Activated CD8-positive, alpha-beta T cell treated with anti-CD3 and anti-CD28 coated beads, Interleukin-2, amount 10 ng/mL, durations not matched to agents 7 days and 5 days (primary cell): Measurements from ENCODE around the gene IL2RA. TPM values are rescaled to one million over a fixed set of nuclear protein-coding genes. Genes with fewer than 3 reads are reported as not detected.

Experiments used
- ATAC-seq: fragments of 150-1000 bp; cut with Tn5 transposase; one replicate; pipeline ENCODE4 v1.10.0; 2021; ENCODE audit warnings: moderate library complexity
- CTCF ChIA-PET: fragments of 350-600 bp; sonication (Branson Sonifier 250); formaldehyde crosslinking; loops from one replicate; lab custom pipeline; 2021; ENCODE audit warnings: antibody characterized with exemption; lab: Charles Lee
- POLR2A ChIA-PET: fragments of 350-600 bp; sonication (Branson Sonifier 250); formaldehyde crosslinking; loops from one replicate; lab custom pipeline; 2021; ENCODE audit warnings: antibody characterized with exemption; lab: Charles Lee
- DNase-seq: peaks from one replicate; pipeline ENCODE4 v3.0.0-alpha.2; 2020
- H3K27ac Mint-ChIP-seq: one replicate; pipeline ENCODE4 v1.8.0; 2021; ENCODE audit warnings: mild to moderate bottlenecking, mixed read lengths
- H3K27me3 Mint-ChIP-seq: one replicate; pipeline ENCODE4 v1.8.0; 2021; ENCODE audit warnings: low read depth, mixed read lengths
- H3K36me3 Mint-ChIP-seq: one replicate; pipeline ENCODE4 v1.8.0; 2021; ENCODE audit warnings: low read depth, mixed read lengths
- H3K4me1 Mint-ChIP-seq: one replicate; pipeline ENCODE4 v1.8.0; 2021; ENCODE audit warnings: low read depth, mixed read lengths
- H3K4me3 Mint-ChIP-seq: one replicate; pipeline ENCODE4 v1.8.0; 2021; ENCODE audit warnings: mild to moderate bottlenecking, mixed read lengths
- H3K9me3 Mint-ChIP-seq: one replicate; pipeline ENCODE4 v1.8.0; 2022; ENCODE audit warnings: mixed read lengths; ENCODE audit not compliant: insufficient read depth
- total RNA-seq, 2 experiments: library from RNA; stranded (reverse); gene quantifications; one replicate each; pipeline ENCODE4 v1.2.3, GENCODE V29; 2021

Gene IL2RA
- total RNA-seq, 2 experiments from 2014 or later = 174 to 177 TPM

DNA sequence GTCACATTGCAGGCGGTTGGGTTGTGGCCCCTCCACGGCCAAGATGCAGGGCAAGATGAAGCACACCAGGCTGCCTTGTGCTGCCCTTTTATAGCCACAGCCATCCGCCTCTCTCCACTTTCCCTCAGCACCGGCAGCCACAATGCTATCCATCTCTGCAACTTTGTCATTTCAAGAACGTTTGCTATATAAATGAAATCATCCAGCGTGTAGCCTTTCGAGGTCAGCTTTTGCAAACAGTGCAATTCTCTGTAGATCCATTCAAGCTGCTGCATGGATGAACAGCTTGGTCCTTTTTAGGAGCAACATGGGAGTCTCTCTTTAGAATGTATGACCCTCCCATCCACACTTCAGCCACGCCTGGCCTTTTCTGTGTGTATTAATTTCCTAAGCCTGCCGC is 78.4 kb downstream of the IL2RA start:
- ChIA-PET CTCF (no interaction called here), POLR2A (no interaction called here)
- DNase-seq (no peak), ATAC-seq (no peak)
- H3K27me3 Mint-ChIP-seq = peaks cover 15% of the 10 kb centered on the region
- H3K36me3 Mint-ChIP-seq = no peaks in the 10 kb centered on the region
- no peak overlapping the region for H3K4me3 Mint-ChIP-seq
- H3K9me3 Mint-ChIP-seq = no peaks in the 10 kb centered on the region
- peaks cover 17% of the 10 kb centered on the region for H3K4me1 Mint-ChIP-seq
- no peak overlapping the region for H3K27ac Mint-ChIP-seq

GRCh38 chr10:5981529-5981928 is 80.6 kb downstream of the IL2RA start:
- ATAC-seq = no peak
- peaks cover 13% of the 10 kb centered on the region for H3K27me3 Mint-ChIP-seq
- ChIA-PET CTCF (interaction anchor here (0.8 to 1.3 kb wide), 3 partner anchors 32 to 105 kb away, joined by 3 to 7 read pairs (median 3); no protein-coding TSS in a partner anchor), POLR2A (interaction anchor here (0.6 kb wide), 1 partner anchor 32 kb away, joined by 3 read pairs; no protein-coding TSS in a partner anchor)
- peaks cover under 1% of the 10 kb centered on the region for H3K36me3 Mint-ChIP-seq
- H3K27ac Mint-ChIP-seq = no peak overlapping the region
- DNase-seq = no peak
- no peak overlapping the region for H3K4me3 Mint-ChIP-seq
- H3K4me1 Mint-ChIP-seq = peaks cover 6% of the 10 kb centered on the region
- no peaks in the 10 kb centered on the region for H3K9me3 Mint-ChIP-seq

GRCh38 chr10:5978230-5978489 is 84.0 kb downstream of the IL2RA start:
- DNase-seq (no peak), ATAC-seq (no peak)
- CTCF ChIA-PET = interaction anchor here (1.3 to 3.8 kb wide), 4 partner anchors 10 to 109 kb away, joined by 3 to 22 read pairs (median 8); no protein-coding TSS in a partner anchor
- Mint-ChIP-seq H3K4me3 (peak overlapping the region; percentile 97), H3K36me3 (peaks cover 15% of the 10 kb centered on the region), H3K4me1 (peaks cover 22% of the 10 kb centered on the region), H3K9me3 (no peaks in the 10 kb centered on the region), H3K27ac (peak overlapping the region; percentile 93), H3K27me3 (peaks cover 5% of the 10 kb centered on the region)
- POLR2A ChIA-PET = interaction anchor here (1.5 to 3.4 kb wide), 6 partner anchors 9 to 285 kb away, joined by 4 to 11 read pairs (median 6); partner anchors contain the start of genes ANKRD16, FBH1 and GDI2

- Mint-ChIP-seq H3K36me3 (peaks cover 16% of the 10 kb centered on the region), H3K4me1 (peaks cover 26% of the 10 kb centered on the region), H3K27ac (peak within 1 kb of the TSS; percentile 98), H3K9me3 (no peaks in the 10 kb centered on the region), H3K27me3 (peaks cover 5% of the 10 kb centered on the region), H3K4me3 (peak within 1 kb of the TSS; percentile 97)
- CTCF ChIA-PET = interaction anchor here (1.2 to 3.8 kb wide), 10 partner anchors 11 to 238 kb away, joined by 3 to 22 read pairs (median 7); partner anchors contain the start of genes ANKRD16 and FBH1
- ATAC-seq (peak; percentile 87), DNase-seq (peak; percentile 93)
- POLR2A ChIA-PET = interaction anchor here (0.8 to 3.4 kb wide), 15 partner anchors 10 to 293 kb away, joined by 3 to 18 read pairs (median 6); partner anchors contain the start of genes ANKRD16, FBH1 and GDI2
Measured at GRCh38 chr10:5977471-5978229, 84.5 kb downstream of the IL2RA start, which contains the start of gene IL15RA. TSS of gene IL15RA (minus strand) at chr10:5977543. CDS start at chr10:5977492, 51 bp downstream.

DNA sequence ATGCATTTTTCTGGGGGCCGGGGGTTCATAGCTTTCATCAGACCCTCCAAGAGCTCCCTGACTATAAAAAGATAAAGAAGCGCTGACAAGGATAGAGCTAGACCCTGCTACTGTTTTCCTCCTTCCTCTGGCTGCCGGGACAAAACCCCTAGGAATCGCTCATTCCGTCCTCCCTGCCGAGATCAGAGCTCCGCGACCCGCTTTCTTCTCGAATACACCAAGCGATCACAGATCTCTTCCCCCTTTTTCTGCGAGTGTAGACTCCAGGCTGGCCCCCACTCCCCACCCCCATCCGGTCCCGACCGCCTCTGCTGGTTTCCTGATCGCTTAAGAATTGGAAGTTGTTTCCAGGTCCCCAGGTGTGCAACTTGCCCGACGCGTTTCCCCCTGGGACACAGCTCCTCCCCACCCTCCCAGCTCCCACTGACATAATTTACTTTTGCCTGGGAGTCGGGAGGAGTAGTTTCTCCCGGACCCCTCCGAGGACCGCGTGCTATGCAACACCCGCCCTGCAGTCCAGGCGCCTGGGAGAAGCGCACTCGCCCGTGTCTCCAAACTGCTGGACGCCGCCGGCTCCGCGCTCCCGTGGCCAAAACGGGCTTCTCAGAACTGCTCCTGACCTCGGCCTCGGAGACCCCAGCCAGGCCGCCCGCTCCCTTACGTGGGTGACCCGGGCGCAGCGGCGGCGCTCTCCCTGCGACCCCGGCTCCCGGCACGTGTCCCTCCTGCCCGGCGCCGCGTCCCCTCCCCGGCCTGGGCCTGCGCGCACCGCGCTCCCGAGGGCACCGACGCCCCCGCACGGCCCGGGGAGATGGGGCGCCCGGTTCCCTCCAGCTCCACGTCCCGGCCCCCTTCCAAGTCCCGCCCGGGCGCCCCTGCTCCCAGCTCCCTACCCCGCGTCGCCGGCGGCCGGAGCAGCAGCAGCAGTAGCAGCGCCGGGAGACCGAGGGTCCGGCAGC is 85.4 kb downstream of the IL2RA start:
- H3K27me3 Mint-ChIP-seq = peaks cover 3% of the 10 kb centered on the region
- peak overlapping the region; percentile 97 for H3K4me3 Mint-ChIP-seq
- peak overlapping the region; percentile 98 for H3K27ac Mint-ChIP-seq
- H3K4me1 Mint-ChIP-seq = peaks cover 30% of the 10 kb centered on the region
- H3K36me3 Mint-ChIP-seq = peaks cover 16% of the 10 kb centered on the region
- no peaks in the 10 kb centered on the region for H3K9me3 Mint-ChIP-seq
- ChIA-PET CTCF (interaction anchor here (0.7 to 3.8 kb wide), 15 partner anchors 11 to 237 kb away, joined by 3 to 22 read pairs (median 4); partner anchors contain the start of genes ANKRD16, FBH1 and GDI2), POLR2A (interaction anchor here (0.7 to 3.4 kb wide), 25 partner anchors 11 to 617 kb away, joined by 3 to 18 read pairs (median 4); partner anchors contain the start of genes ANKRD16, FBH1 and GDI2)
- DNase-seq = peak; percentile 68
- ATAC-seq = peak; percentile 28

- ChIA-PET CTCF (interaction anchor here (0.7 to 3.8 kb wide), 14 partner anchors 12 to 162 kb away, joined by 3 to 22 read pairs (median 5); partner anchors contain the start of genes ANKRD16, FBH1 and GDI2), POLR2A (interaction anchor here (0.7 to 3.4 kb wide), 22 partner anchors 12 to 617 kb away, joined by 3 to 18 read pairs (median 4); partner anchors contain the start of genes ANKRD16, FBH1 and GDI2)
- Mint-ChIP-seq H3K4me3 (peak overlapping the region; percentile 97), H3K27me3 (no peaks in the 10 kb centered on the region), H3K4me1 (peaks cover 40% of the 10 kb centered on the region), H3K9me3 (no peaks in the 10 kb centered on the region), H3K36me3 (peaks cover 18% of the 10 kb centered on the region), H3K27ac (peak overlapping the region; percentile 98)
- ATAC-seq (peak; percentile 58), DNase-seq (peak; percentile 79)
Measured at GRCh38 chr10:5975641-5976473, 86.3 kb downstream of the IL2RA start.

GRCh38 chr10:5973069-5973468 is 89.1 kb downstream of the IL2RA start:
- ATAC-seq = no peak
- POLR2A ChIA-PET = no interaction called here
- Mint-ChIP-seq H3K36me3 (peaks cover 24% of the 10 kb centered on the region), H3K9me3 (no peaks in the 10 kb centered on the region), H3K4me1 (peaks cover 44% of the 10 kb centered on the region), H3K27me3 (no peaks in the 10 kb centered on the region), H3K4me3 (no peak overlapping the region), H3K27ac (no peak overlapping the region)
- CTCF ChIA-PET = interaction anchor here (2.0 kb wide), 1 partner anchor 113 kb away, joined by 6 read pairs; no protein-coding TSS in a partner anchor
- DNase-seq = no peak

GRCh38 chr10:5971886-5972285 is 90.3 kb downstream of the IL2RA start:
- DNase-seq = peak; percentile 11
- Mint-ChIP-seq H3K27ac (peak overlapping the region; percentile 73), H3K4me1 (peaks cover 44% of the 10 kb centered on the region), H3K9me3 (no peaks in the 10 kb centered on the region), H3K27me3 (no peaks in the 10 kb centered on the region), H3K36me3 (peaks cover 31% of the 10 kb centered on the region), H3K4me3 (no peak overlapping the region)
- CTCF ChIA-PET = interaction anchor here (0.9 to 1.4 kb wide), 3 partner anchors 42 to 98 kb away, joined by 3 to 5 read pairs (median 3); no protein-coding TSS in a partner anchor
- ATAC-seq = no peak
- POLR2A ChIA-PET = interaction anchor here (0.5 kb wide), 1 partner anchor 36 kb away, joined by 3 read pairs; no protein-coding TSS in a partner anchor

DNA sequence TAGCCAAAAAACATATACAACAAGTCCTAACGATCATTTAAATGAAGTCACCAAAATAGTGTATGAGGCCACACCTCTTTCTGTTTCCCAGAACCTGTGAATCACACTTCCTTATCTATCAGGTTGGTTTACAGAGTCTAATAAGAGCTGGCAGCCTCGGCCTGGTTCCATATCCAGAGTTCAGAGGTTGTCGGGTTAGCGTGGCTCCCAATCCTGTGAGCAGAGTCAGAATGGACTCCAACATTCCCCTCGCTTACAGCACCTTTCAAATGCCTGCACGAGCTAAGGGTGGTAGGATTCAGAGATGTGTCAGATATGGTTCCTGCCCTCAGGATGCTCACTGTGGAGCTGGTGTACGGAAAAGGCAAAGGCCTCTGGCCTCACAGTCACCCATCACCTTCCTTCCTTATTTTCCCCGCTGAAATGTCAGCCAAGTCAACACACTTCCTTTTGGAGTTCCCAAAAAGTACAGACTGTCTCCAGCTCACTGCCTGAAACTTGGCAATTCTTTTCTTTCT is 90.8 kb downstream of the IL2RA start:
- POLR2A ChIA-PET = interaction anchor here (0.5 kb wide), 1 partner anchor 36 kb away, joined by 3 read pairs; no protein-coding TSS in a partner anchor
- no peaks in the 10 kb centered on the region for H3K9me3 Mint-ChIP-seq

DNA sequence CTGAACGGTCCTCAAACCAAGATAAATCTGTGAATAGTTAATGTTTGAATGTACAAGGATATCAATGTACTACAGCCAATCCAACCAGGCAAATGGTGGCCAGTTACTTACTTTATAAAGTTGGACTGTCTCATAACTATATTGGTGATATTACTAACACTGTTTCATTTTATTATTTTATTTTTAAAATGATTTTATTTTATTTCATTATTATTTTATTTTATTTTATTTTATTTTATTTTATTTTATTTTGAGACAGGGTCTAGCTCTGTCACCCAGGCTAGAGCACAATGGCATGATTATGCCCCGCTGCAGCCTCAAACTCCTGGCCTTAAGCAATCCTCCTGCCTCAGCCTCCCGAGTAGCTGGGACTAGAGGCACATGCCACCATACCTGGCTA is 91.6 kb downstream of the IL2RA start:
- no peak overlapping the region for H3K27ac Mint-ChIP-seq
- H3K27me3 Mint-ChIP-seq = no peaks in the 10 kb centered on the region
- POLR2A ChIA-PET = no interaction called here
- H3K9me3 Mint-ChIP-seq = no peaks in the 10 kb centered on the region
- ATAC-seq = no peak
- peaks cover 35% of the 10 kb centered on the region for H3K36me3 Mint-ChIP-seq
- no peak overlapping the region for H3K4me3 Mint-ChIP-seq
- CTCF ChIA-PET = interaction anchor here (0.8 to 1.4 kb wide), 2 partner anchors 37 to 80 kb away, joined by 5 read pairs; no protein-coding TSS in a partner anchor
- H3K4me1 Mint-ChIP-seq = peaks cover 39% of the 10 kb centered on the region
- no peak for DNase-seq

More for the DNA sequence above, 90.8 kb downstream of the IL2RA start:
- H3K4me1 Mint-ChIP-seq = peaks cover 44% of the 10 kb centered on the region
- H3K27me3 Mint-ChIP-seq = no peaks in the 10 kb centered on the region
- peak; percentile 24 for DNase-seq
- H3K27ac Mint-ChIP-seq = peak overlapping the region; percentile 73
- ATAC-seq = peak; percentile 47
- CTCF ChIA-PET = interaction anchor here (0.9 to 1.4 kb wide), 3 partner anchors 43 to 99 kb away, joined by 3 to 5 read pairs (median 3); no protein-coding TSS in a partner anchor
- peaks cover 31% of the 10 kb centered on the region for H3K36me3 Mint-ChIP-seq
- peak overlapping the region; percentile 3 for H3K4me3 Mint-ChIP-seq
